HG03571 (cell line): Measurements from ENCODE around the gene LATS2.
A peak's percentile ranks its signal among the peaks of the same experiment; 100 is the strongest.
"Not testable (repeated sequence)": the region's sequence is repeated elsewhere in the genome, so short reads cannot be mapped to it uniquely, and the experiment has no call there.

Experiments
- ATAC-seq: cut with Tn5 transposase; IDR thresholded peaks from one replicate; pipeline ENCODE4 v1.9.1; 2021; ENCODE audit not compliant: unreplicated experiment

LATS2 gene

GRCh38 chr13:21075379-21076249 is 14.2 kb upstream of the LATS2 start:
- ATAC-seq = no peak

GRCh38 chr13:21075011-21075378 is 13.6 kb upstream of the LATS2 start:
- no peak for ATAC-seq

GRCh38 chr13:21074546-21074945 is 13.2 kb upstream of the LATS2 start:
- ATAC-seq = no peak

GRCh38 chr13:21071924-21072323 is 10.5 kb upstream of the LATS2 start:
- no peak for ATAC-seq

- ATAC-seq = no peak
These were observed 9.6 kb upstream of the LATS2 start for GRCh38 chr13:21071015-21071414.

GRCh38 chr13:21069561-21070004 is 8.2 kb upstream of the LATS2 start:
- no peak for ATAC-seq

- ATAC-seq = no peak
These were observed 6.5 kb upstream of the LATS2 start for GRCh38 chr13:21067848-21068247.

GRCh38 chr13:21066946-21067345 is 5.6 kb upstream of the LATS2 start:
- no peak for ATAC-seq

- no peak for ATAC-seq
These were observed 4.3 kb upstream of the LATS2 start for GRCh38 chr13:21065686-21066085.

- no peak for ATAC-seq
These were observed 1.6 kb upstream of the LATS2 start for GRCh38 chr13:21063031-21063430.

GRCh38 chr13:21060338-21061028 is 903 bp downstream of the LATS2 start:
- ATAC-seq = peak; percentile 25

GRCh38 chr13:21059641-21060337 is 1.6 kb downstream of the LATS2 start:
- no peak for ATAC-seq

GRCh38 chr13:21058361-21058760 is 3.0 kb downstream of the LATS2 start:
- ATAC-seq = no peak

- ATAC-seq = no peak
These were observed 5.8 kb downstream of the LATS2 start for GRCh38 chr13:21055511-21056045.

GRCh38 chr13:21055016-21055415 is 6.4 kb downstream of the LATS2 start:
- no peak for ATAC-seq

GRCh38 chr13:21054313-21054712 is 7.1 kb downstream of the LATS2 start:
- no peak for ATAC-seq

- ATAC-seq = no peak
These were observed 8.2 kb downstream of the LATS2 start for GRCh38 chr13:21053231-21053630.

- no peak for ATAC-seq
These were observed 9.7 kb downstream of the LATS2 start for GRCh38 chr13:21051675-21052074.

- no peak for ATAC-seq
These were observed 10.8 kb downstream of the LATS2 start for GRCh38 chr13:21050288-21051197.

GRCh38 chr13:21049731-21050130 is 11.7 kb downstream of the LATS2 start:
- ATAC-seq = not testable (repeated sequence)
